LNCAP (cell line): ENCODE results near the gene ZFP57.

Experiments used
- CTCF ChIP-seq: fragments of 450-650 bp; IDR thresholded peaks from 2 replicates; pipeline ENCODE4 v1.5.1; 2017; ENCODE audit warnings: mild to moderate bottlenecking

The ZFP57 gene

GRCh38 chr6:29641430-29642148 lies 39.4 kb downstream of the ZFP57 start:
- TF ChIP-seq CTCF = no peak

GRCh38 chr6:29637247-29637646 lies 43.7 kb downstream of the ZFP57 start:
- TF ChIP-seq CTCF = no peak

GRCh38 chr6:29633534-29633905 lies 47.4 kb downstream of the ZFP57 start:
- TF ChIP-seq CTCF = no peak

- no peak for TF ChIP-seq CTCF
These were observed 48.0 kb downstream of the ZFP57 start, which contains the start of gene GABBR1 for GRCh38 chr6:29632789-29633533. TSS of gene GABBR1 (minus strand) at chr6:29633183. CDS start at chr6:29632385, 798 bp downstream.

GRCh38 chr6:29631860-29632731 lies 48.9 kb downstream of the ZFP57 start:
- TF ChIP-seq CTCF = no peak

GRCh38 chr6:29631209-29631810 lies 49.6 kb downstream of the ZFP57 start:
- TF ChIP-seq CTCF = no peak

- no peak for TF ChIP-seq CTCF
These were observed 50.6 kb downstream of the ZFP57 start for GRCh38 chr6:29630315-29630714.
